HG03565 (cell line): ENCODE data around the gene KPNA4.
"Not testable (repeated sequence)": the region's sequence is repeated elsewhere in the genome, so short reads cannot be mapped to it uniquely, and the experiment has no call there.

ENCODE experiments used
- ATAC-seq: cut with Tn5 transposase; IDR thresholded peaks from one replicate; pipeline ENCODE4 v1.9.1; 2021; ENCODE audit warnings: mild to moderate bottlenecking, moderate library complexity; ENCODE audit not compliant: unreplicated experiment

Gene KPNA4

GRCh38 chr3:160573955-160574525, 8.7 kb upstream of the KPNA4 start:
- ATAC-seq: not testable (repeated sequence)

- no peak for ATAC-seq
These were observed 4.7 kb upstream of the KPNA4 start for GRCh38 chr3:160569894-160570652.

GRCh38 chr3:160568989-160569388, 3.6 kb upstream of the KPNA4 start:
- ATAC-seq: no peak

- ATAC-seq: no peak
These were observed 2.4 kb upstream of the KPNA4 start for GRCh38 chr3:160567774-160568173.

DNA sequence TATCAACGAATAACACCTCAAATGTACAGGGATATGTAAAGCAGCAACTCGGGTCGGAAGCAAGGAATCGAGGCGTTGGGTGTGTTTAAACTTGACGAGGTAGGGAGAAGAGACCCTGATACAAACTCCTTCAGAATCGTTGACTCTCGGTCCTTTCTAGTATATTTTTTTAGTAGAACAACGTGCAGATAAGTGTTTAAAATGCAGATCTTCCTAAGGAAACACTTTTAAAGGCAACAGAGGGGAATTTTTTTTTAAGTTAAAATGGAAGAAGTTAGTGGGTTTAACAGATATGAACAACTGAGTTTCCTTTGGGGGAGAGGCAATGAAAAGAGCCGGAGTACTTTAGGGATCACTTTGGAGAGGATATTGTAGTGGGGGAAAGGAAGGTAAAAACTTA, 1.1 kb upstream of the KPNA4 start:
- ATAC-seq: no peak

DNA sequence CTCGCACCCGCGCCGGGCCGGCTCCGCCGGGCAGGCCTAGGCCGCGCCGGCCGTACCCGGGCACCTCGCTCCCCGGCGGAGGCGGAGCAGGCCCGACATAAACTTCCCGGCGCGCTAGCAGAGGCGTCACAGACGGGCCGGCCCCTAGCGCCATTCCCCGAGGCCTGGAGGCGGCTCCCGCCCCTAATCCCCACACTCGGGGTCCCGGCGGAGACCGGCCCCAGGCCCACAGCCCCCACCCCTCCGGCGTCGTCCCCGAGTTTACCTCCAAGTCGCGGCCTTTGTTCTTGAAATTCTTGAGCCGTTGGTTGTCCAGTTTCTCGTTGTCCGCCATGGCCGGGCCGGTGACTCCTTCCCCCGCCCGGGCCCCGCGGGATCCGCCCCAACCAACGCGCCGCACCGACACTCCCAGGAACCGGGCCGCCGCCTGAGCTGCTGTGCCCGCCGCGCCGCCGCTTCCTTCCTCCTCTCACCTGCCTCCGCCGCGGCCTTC, 376 bp downstream of the KPNA4 start:
- ATAC-seq: peak; percentile 30

- ATAC-seq: no peak
These were observed 986 bp downstream of the KPNA4 start for GRCh38 chr3:160564258-160564911.

GRCh38 chr3:160562952-160563351, 2.4 kb downstream of the KPNA4 start:
- ATAC-seq: no peak

DNA sequence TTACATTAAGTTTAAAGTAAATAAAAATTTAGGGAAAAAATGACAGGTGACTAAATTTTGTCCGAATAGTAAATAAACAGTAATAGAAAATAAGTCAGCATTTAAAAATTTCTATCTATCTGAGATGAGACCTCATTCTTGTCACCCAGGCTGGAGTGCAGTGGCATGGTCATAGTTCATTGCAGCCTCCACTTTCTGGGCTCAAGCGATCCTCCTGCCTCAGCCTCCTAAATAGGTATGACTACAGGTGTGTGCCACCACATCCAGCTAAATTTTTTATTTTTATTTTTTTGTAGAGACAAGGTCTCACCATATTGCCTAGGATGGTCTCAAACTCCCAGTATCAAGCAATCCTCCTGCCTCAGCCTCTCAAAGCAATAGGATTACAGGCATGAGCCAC, 7.8 kb downstream of the KPNA4 start:
- no peak for ATAC-seq

DNA sequence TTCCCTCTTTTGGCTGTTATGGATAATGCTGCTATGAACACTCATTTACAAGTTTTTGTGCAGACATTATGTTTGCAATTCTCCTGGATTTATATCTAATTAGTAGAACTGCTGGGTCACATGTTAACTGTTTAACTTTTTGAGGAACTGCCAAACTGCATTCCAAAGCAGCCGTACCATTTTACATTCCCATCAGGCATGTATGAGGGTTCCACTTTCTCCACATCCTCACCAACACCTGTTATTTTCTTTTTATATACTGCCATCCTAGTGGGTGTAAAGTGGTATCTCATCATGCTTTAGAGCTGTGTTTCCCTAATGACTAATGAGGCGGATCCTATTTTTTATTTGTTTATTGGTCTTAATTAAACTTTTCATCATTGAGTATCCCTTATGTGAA, 9.2 kb downstream of the KPNA4 start:
- ATAC-seq: no peak

DNA sequence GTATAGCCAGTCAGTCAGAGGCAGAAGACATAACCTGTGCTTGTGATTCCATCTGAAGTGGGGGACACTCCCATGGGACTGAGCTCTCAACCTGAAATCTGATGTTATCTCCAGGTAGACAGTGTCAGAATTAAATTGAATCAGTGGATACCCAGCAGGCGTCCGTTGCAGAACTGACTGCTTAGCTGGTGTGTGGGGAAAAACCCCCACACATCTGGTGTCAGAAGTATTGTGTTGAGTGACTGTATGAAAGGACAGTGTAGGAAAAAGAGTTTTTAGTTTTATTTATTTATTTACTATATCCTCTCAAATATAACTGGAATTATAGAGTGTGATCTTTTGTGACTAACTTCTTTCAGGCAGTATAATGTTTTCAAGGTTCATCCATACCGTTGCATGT, 10.4 kb downstream of the KPNA4 start:
- ATAC-seq: no peak

DNA sequence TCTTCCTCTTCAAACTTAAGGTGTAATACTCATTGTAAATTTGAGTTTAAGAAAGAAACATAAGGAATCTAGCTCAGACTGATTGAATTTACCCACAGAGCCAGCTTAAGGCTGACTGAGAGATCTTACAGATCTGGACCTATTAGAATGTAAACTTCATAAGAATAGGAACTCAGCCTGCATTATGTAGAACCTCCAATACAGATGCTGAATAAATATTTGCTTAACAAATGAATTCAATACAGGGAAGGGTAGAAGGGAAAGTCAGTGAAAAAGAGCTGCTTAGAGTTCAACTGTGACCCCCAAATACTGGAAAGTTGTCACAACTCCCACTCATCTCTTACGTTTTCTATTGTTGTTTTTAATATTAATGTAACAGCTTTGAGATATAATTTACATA, 11.5 kb downstream of the KPNA4 start:
- no peak for ATAC-seq

- ATAC-seq: peak; percentile 34
These were observed 18.6 kb downstream of the KPNA4 start for GRCh38 chr3:160546727-160547126.

- no peak for ATAC-seq
These were observed 19.9 kb downstream of the KPNA4 start for GRCh38 chr3:160545504-160545871.

DNA sequence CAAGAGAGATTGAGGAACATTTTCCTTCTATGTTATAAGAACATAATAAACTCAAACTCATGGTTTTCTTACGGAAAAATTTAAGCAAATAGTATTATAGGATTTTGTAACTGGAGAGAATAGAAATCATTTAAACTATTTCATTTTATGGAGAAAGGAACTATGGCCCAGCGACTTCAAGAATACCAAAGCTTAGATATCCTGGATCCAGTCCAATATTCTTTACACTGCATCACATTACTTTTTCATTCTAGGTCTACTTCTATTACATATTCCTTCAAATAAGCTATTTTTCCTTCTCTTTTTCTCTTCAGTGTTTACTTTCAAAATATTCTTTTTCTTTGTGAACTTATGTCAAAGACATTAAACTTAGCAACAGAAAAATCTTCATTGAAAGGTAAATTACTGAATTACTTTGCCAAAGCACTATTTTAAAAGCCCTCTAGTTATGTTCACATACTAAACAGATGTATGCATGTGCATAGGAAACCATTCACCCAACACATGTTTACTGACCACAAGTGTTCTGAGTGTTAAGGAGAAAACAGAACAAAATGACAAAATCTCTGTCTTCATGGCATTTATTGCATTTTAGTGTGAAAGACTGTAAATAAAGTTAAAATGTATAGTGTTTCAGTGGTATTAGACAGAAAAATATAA, 20.4 kb downstream of the KPNA4 start:
- no peak for ATAC-seq

DNA sequence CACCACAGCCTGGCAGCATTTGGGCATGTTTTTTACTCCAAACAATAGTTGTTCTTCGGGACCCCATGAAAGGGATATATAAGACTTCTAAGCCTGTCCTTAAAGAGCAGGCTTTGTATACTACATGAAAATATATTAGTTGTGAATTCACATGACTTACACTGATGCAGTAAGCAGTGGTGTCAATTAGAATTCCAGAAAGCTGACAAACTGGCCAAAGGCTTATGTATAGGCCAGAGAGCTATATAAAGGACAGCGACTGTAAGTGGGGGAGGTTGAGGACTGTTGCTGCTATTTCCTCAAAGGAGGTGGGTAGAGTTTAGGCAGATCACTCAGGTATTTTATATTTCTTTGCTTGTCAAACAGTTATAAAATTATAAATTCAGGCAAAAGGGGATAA, 24.8 kb downstream of the KPNA4 start:
- ATAC-seq: no peak

GRCh38 chr3:160538895-160539294, 26.5 kb downstream of the KPNA4 start:
- ATAC-seq: no peak

- no peak for ATAC-seq
These were observed 27.6 kb downstream of the KPNA4 start for GRCh38 chr3:160537729-160538128.

- no peak for ATAC-seq
These were observed 33.0 kb downstream of the KPNA4 start for GRCh38 chr3:160532371-160532770.

DNA sequence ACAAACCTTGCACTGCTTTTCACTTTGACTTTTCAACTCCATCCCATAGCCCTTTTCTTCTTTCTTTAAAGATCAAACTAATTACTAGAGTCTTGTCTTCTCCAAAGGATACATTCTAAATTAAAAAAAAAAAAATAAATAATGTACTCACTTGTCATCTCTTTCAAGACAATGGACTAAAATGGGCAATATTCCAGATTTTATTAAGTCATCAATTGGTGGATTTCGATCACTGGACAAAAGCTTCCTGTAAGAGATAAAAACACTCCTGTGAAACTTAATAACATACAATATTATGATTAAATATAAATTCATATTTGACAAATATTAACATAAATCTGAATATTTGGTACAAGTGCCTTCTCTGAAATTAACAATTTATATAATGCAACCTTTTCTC, 34.1 kb downstream of the KPNA4 start:
- no peak for ATAC-seq

DNA sequence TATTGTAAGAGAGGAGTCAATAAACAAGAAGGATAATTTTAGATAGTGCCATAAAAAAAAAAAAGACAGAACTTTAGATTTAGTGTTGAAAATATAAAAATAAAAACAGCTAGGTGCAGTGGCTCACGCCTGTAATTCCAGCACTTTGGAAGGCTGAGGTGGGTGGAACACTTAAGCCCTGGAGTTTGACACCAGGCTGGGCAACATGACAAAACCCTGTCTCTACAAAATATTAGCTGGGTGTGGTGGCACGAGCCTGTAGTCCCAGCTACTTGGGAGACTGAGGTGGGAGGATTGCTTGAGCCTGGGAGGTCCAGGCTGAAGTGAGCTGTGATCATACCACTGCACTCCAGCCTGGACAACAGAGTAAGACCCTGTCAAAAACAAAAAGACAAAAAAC, 49.0 kb downstream of the KPNA4 start:
- ATAC-seq: not testable (repeated sequence)

GRCh38 chr3:160501325-160501724, 64.0 kb downstream of the KPNA4 start:
- ATAC-seq: no peak
